Astrocyte of the hippocampus (primary cell): Measurements from ENCODE around the gene TIMMDC1.
"Not testable (repeated sequence)": the region's sequence is repeated elsewhere in the genome, so short reads cannot be mapped to it uniquely, and the experiment has no call there.

ENCODE experiments used
- DNase-seq: peaks from one replicate; pipeline ENCODE4 v3.0.0; 2011; ENCODE audit warnings: low read depth, low spot score

Gene TIMMDC1

GRCh38 chr3:119510690-119511089, 12.3 kb downstream of the TIMMDC1 start:
- no peak for DNase-seq

GRCh38 chr3:119514637-119515036, 16.3 kb downstream of the TIMMDC1 start:
- no peak for DNase-seq

GRCh38 chr3:119517112-119517511, 18.8 kb downstream of the TIMMDC1 start:
- DNase-seq = no peak

DNA sequence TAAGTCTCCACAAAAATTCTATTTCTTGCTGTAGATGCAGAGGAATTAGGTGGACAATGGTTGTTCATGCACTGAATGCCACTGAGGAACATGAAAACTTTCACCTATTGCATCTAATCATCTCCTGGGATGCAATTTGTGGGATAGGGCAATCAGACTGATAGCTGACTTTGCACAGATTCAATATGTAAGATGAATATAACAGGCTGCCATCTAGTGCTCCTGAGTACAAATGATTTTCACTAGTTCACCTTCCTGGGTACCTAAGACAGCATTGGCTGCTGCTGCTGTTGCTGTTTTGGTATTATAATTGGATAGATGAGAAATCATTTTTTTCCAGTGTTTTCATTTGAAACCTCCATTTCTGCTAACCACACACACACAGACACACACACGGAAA, 19.7 kb downstream of the TIMMDC1 start:
- DNase-seq = no peak

DNA sequence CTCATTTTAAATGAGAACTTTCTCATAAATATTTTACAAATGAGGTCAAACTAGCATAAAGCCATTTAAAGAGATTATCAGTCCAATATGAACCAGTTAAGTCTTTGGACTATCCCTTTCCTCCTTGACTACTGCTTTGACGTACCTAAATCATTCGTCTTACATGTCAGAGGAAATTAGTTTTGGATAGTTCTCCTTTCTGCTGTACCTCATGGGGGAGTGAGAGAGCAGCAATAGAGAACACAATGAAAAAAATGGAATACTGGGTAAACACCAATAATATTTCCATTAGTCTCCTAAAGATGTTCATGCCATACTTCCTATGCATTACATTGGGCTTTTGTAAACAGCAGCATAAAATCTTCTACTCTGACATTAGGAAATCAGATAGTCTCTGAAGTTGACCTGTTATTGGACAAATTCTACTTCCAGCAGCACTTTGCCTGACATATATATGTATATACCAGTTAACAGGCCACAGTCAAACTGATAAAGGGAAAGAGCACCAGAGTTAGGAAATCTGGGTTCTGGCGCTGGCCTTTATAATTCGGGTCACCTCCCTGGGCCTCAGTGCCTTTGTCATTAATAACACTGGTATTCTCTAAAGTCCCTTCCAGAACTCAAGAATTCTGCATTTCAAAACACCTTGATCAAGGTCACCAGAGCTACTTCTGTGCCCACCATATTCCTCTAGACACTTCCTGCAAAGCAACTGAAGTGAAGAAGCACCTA, 26.8 kb downstream of the TIMMDC1 start:
- peak; percentile 40 for DNase-seq

- DNase-seq = no peak
Observed at GRCh38 chr3:119527714-119528113, 29.4 kb downstream of the TIMMDC1 start.

DNA sequence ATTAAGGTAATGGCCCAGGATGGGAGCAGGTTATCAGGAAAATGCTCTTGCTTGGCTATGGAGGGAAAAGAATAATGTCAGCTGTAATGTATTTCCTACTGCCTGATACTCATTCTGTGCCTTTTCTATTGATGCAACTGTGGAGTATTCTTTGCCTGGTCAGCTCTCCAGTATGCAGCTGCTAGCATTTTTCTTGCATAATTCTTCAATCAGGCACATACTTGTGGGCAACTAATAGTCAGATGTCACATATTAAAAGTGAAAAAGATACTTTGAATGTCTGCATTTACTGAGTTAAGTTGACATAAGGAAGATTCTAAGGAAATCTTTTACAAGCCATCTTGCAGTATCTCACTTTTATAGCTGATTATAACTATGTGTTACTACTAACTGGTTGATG, 31.5 kb downstream of the TIMMDC1 start:
- DNase-seq = peak; percentile 38

DNA sequence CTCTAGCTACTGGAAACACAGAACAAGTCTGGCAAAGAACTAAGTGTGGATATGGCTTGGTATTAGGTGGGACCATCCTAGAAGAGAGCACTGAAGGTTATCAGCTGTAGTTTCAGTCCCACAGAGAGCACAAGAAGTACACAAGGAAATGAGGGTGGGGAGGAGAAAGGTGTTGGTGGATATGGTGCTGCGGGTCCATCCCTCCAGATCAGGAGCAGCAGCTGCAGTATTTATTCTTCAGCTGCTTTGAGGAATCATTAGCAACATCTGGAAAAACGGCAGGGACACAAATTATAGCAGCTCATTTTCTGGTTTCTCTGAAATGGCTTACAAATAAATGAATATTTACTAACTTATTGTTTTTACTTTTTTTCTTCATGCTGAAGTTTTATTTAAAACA, 32.1 kb downstream of the TIMMDC1 start:
- DNase-seq = no peak

DNA sequence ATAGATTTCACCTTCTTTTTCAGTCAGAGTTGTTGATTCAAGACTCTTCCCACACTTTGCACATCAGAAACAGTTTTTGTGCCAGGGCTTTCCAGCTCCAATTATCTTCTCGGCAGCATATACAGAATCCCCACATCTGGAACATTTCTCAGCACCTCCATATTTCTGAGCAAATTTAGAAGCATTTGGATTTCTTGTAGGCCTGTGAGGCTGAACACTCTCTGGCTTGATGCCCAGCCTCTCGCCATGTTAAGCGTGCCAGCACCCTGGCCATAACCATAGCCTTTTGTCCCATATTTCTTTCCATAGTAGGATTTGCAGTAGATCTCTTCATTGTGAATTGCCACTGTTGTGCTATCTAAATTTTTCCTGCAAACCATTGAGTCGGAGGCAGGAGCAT, 32.8 kb downstream of the TIMMDC1 start:
- DNase-seq = no peak

DNA sequence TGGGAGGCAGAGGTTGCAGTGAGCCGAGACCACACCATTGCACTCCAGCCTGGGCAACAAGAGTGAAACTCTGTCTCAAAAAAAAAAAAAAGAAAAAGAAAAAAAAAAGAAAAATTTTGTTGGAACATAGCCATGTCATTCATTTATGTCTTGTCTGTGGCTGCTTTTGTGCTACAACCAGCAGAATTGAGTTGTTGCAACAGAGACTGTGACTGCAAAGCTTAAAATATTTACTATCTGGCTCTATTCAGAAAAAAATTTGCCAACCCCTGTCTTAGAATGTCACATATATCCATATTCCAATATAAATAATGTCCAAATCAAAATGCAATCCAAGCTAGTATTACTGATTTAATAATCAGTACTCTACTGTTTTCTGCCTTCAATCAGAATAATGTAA, 35.9 kb downstream of the TIMMDC1 start:
- DNase-seq = no peak

DNA sequence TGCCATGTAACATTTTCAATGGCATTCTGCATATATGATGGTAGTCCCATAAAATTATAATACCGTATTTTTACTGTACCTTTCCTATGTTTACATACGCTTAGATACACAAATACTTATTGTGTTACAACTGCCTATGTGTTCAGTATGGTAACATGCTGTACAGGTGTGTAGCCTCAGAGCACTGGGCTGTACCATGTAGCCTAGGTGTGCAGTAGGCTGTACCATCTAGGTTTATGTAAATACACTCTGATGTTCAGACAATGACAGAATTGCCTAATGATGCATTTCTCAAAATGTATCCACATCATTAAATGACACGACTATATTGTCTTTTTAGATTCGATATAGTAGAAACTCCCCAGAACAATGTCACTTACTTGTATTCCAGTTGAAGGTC, 38.4 kb downstream of the TIMMDC1 start:
- DNase-seq = no peak

DNA sequence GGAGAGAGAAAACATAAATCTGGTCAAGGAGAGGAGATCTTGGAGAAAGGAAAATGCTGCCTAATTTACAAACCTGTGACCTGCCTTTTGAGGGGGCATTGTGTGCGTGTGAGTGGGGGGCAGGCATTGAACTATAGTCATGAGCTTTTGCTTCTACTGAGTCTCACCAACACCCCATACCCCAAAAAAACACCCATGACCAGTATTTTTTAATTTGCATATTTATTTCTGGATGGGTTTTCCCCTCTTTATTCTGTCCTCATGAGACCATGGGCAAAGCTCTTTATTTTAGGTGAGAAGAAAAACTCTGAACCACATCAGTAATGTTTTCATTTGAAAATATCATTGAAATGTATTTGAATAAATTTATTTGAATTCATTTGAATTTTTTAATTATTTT, 40.4 kb downstream of the TIMMDC1 start:
- DNase-seq = no peak

GRCh38 chr3:119541547-119541946, 43.2 kb downstream of the TIMMDC1 start:
- no peak for DNase-seq

DNA sequence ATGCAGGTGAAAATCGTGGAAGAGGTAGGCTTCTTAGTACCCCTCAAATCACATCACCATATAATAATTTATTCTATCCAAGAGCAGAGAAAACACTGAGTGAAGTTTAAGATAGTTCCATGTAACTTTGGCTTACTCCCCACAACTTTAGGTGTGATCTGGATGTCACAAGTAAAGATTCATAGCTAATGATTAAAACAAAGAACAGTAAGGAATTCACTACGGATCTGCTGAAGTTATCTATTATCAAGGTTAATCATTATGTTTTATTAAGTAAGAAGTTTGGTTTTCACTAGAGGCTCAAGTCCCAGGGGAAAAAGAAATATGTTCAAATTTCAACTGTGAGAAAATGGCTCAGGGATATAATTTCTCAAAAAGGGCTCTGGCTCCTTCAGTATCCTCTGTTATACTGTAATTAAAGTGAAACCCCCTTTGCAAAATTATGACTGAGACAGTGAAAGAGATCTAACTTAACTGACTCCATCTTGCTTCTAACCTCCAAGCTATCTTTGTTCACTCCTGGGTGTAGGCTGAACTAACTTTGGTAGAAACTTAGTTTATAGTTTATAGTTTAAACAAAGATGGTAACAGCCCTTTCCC, 43.9 kb downstream of the TIMMDC1 start:
- DNase-seq = no peak

DNA sequence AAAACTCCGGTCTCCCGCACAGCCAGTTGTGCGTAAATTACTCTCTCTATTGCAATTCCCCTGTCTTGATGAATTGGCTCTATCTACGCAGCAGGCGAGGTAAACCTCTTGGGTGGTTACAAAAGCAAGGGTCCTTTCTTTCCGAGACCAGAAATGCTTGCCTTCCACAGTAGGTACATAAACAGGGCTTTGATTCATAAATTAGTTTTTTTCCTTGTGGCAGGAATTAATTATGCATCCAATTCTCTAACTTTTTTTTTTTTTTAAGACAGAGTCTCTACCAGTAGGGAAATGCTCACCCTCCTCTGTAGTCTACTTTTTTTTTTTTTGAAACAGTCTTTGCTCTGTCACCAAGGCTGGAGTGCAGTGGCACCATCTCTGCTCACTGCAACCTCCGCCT, 44.8 kb downstream of the TIMMDC1 start:
- DNase-seq = no peak

- no peak for DNase-seq
Observed at GRCh38 chr3:119547227-119547626, 48.9 kb downstream of the TIMMDC1 start.

GRCh38 chr3:119548341-119548740, 50.0 kb downstream of the TIMMDC1 start:
- no peak for DNase-seq

GRCh38 chr3:119550192-119550910, 52.0 kb downstream of the TIMMDC1 start:
- DNase-seq = no peak

DNA sequence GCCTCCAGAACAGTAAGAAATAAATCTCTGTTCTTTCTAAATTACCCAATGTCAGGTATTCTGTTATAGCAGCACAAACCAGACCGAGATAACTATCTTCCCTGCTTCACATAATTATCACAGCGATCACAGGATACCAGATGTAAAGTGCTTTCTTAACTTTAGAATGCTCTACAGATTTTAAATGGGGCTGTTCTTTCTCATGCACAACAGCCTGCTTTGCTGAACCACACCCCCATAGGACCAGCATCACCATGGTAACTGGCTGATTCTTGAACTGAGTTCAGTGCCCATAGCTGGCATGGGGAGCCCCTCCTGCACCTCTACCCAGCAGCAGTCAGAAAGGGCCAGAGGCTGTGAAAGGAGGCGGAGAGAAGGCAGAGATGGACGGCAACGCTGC, 53.3 kb downstream of the TIMMDC1 start:
- DNase-seq = no peak

- DNase-seq = not testable (repeated sequence)
Observed at GRCh38 chr3:119552928-119553327, 54.6 kb downstream of the TIMMDC1 start.

- no peak for DNase-seq
Observed at GRCh38 chr3:119553823-119554415, 55.6 kb downstream of the TIMMDC1 start.

DNA sequence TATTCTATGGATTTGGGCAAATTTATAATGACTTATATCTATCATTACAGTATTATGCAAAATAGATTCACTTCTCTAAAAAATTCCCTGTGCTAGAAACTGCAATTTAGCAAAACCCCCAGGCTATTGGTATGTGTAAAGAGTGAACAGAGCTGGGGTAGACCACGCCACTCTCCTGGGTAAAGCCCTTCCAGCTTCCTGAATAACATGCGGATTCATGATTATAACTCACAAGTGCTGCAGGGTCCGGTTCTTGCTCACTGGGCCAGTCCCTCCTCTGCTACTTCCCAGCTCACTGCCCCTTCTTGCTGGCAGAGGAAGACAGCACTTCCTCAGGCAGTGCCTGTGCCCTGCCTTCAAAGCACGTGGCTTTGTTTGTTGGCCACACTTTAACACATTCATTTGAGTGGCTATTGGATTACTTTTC, 57.0 kb downstream of the TIMMDC1 start:
- no peak for DNase-seq

DNA sequence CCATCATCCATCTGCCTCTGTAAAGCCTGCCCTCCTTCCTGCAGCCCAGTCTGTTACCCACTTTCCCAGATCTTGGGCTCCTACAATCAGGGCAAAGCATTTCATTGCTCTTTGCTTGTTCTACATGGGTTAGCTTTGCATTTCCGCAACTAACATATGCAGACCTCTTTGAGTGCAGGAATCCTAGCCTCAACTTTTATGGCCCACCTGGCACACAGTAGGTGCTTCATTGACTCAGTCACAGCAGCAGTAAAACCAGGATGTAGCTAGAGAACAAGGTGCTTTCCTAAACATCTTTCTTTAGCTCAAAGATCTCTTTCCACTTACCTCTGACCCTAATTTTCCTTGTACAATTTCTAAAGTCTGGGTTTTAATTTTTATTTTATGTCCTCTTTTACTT, 57.6 kb downstream of the TIMMDC1 start:
- no peak for DNase-seq
